ENCODE data around the gene AP1S1. TPM values are rescaled to one million over a fixed set of nuclear protein-coding genes. Genes with fewer than 3 reads are reported as not detected.

Gene AP1S1
- total RNA-seq, 4 donors from 2014 or later: 14.5 to 35.4 (median 22.7) TPM

DNA sequence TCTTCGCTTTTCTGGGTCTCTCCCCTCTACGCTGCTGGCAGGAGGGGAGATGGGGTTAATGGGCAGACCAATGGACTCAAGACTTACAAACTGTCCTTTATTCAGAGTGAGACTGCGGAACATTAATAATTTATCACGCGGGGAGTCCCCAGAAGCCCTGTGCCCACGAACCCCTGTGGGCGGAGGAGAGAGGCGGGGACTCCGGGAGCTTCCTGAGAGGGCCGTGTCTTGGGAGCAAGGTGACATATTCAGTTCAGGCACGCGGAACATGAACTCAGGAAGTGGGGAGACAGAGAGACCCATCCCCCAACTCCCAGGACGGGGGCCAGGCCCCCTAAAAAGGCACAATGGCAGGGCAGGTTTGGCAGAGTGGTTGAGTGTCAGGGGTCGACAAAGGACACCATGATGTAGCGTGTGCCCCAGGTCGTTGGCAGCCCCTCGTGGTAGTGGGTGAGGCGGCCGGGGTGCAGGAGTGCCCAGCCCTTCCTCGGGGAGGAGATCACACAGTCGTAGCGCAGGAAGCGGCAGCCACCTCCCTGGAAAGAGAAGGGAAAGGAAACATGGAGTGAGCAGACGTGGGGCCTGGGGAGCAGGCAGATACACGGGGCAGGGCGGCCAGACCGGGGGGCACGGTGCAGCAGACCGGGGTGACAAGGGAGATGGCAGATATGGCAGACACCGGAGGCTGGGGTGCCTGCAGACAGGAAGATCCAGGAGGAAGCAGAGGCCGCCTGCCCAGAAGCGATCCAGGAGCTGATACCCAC, 51.8 kb downstream of the AP1S1 start:
- WGBS, 2 donors: 67 to 73% methylated on average over 32 of the region's 32 CpGs
- peaks cover 0 to 11% (median 5%) of the 10 kb centered on the region in 4 donors for H3K4me1 ChIP-seq
- peaks cover 2 to 22% of the 10 kb centered on the region in 2 donors for H3K27me3 ChIP-seq
- H3K27ac ChIP-seq: no peak overlapping the region
- DNase-seq (ENCODE audit: low spot score in 2 of 2): no peak
- H3K4me3 ChIP-seq: no peak overlapping the region
- TF ChIP-seq POLR2A (IDR thresholded peaks at IDR 0.05): no peak
- no peak for TF ChIP-seq EP300 (IDR thresholded peaks at IDR 0.05)
- TF ChIP-seq, protein P1, sequence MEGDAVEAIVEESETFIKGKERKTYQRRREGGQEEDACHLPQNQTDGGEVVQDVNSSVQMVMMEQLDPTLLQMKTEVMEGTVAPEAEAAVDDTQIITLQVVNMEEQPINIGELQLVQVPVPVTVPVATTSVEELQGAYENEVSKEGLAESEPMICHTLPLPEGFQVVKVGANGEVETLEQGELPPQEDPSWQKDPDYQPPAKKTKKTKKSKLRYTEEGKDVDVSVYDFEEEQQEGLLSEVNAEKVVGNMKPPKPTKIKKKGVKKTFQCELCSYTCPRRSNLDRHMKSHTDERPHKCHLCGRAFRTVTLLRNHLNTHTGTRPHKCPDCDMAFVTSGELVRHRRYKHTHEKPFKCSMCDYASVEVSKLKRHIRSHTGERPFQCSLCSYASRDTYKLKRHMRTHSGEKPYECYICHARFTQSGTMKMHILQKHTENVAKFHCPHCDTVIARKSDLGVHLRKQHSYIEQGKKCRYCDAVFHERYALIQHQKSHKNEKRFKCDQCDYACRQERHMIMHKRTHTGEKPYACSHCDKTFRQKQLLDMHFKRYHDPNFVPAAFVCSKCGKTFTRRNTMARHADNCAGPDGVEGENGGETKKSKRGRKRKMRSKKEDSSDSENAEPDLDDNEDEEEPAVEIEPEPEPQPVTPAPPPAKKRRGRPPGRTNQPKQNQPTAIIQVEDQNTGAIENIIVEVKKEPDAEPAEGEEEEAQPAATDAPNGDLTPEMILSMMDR (IDR thresholded peaks at IDR 0.05): no peak
- H3K9me3 ChIP-seq: no peaks in the 10 kb centered on the region
- peaks cover 0 to 55% (median 12%) of the 10 kb centered on the region in 3 donors for H3K36me3 ChIP-seq

DNA sequence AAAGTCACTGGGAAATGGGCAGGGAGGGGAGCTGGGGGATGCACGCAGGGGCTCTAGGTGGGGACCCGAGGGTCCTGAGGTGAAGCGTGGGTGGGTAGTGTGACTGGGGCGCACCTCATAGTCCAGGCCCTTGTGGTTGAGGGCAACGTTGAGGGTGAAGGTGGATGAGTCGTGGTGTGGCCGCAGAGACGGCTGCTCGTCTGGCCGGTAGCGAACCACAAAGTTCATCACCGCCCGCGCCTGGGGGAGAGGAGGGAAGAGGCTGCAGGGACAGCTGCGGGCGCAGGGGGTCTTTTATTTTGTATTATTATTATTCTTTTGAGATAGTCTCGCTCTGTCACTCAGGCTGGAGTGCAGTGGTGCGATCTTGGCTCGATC, 52.4 kb downstream of the AP1S1 start:
- WGBS, 2 donors: 82 to 84% methylated on average over 19 of the region's 19 CpGs
- peaks cover 3 to 61% (median 17%) of the 10 kb centered on the region in 3 donors for H3K36me3 ChIP-seq

DNA sequence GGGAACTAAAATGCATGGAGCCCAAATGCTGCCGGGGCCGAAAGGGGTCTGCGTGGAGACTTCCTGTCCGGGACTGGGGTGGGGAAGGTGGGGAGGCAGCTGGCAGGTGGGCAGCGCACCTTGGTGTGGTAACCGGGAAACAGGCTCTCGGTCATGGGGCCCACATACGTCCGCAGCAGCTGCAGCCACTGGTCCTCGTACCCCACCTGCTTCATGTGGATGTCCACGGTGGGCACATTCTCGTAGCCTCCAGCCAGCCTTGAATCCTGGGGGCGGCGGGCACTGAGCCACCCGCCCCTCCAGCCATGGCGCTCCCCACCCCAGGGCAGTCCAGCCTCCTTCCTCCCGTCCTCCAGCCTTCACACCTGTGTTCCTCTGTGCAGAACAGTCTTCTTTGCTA, 53.2 kb downstream of the AP1S1 start:
- no peak for DNase-seq (ENCODE audit: low spot score in 2 of 2)
- H3K36me3 ChIP-seq: peaks cover 3 to 69% (median 25%) of the 10 kb centered on the region in 3 donors
- no peak for TF ChIP-seq EP300 (IDR thresholded peaks at IDR 0.05)
- no peak for TF ChIP-seq POLR2A (IDR thresholded peaks at IDR 0.05)
- TF ChIP-seq, protein P1 (IDR thresholded peaks at IDR 0.05): no peak
- H3K4me3 ChIP-seq: no peak overlapping the region
- H3K27me3 ChIP-seq: peaks cover 0 to 8% of the 10 kb centered on the region in 2 donors
- no peak overlapping the region for H3K27ac ChIP-seq
- H3K9me3 ChIP-seq: no peaks in the 10 kb centered on the region
- H3K4me1 ChIP-seq: no peaks in the 10 kb centered on the region
- 80 to 84% methylated on average over 8 to 17 of the region's 17 CpGs for WGBS, 2 donors

More for the DNA sequence above, 52.4 kb downstream of the AP1S1 start:
- Histone ChIP-seq H3K9me3 (no peaks in the 10 kb centered on the region), H3K4me1 (peaks cover 0 to 8% (median 4%) of the 10 kb centered on the region in 4 donors), H3K4me3 (no peak overlapping the region), H3K27me3 (peaks cover 1 to 17% of the 10 kb centered on the region in 2 donors), H3K27ac (no peak overlapping the region)
- DNase-seq (ENCODE audit: low spot score in 2 of 2): no peak
- no peak for TF ChIP-seq POLR2A (IDR thresholded peaks at IDR 0.05)
- TF ChIP-seq, protein P1 (IDR thresholded peaks at IDR 0.05): no peak
- no peak for TF ChIP-seq EP300 (IDR thresholded peaks at IDR 0.05)

DNA sequence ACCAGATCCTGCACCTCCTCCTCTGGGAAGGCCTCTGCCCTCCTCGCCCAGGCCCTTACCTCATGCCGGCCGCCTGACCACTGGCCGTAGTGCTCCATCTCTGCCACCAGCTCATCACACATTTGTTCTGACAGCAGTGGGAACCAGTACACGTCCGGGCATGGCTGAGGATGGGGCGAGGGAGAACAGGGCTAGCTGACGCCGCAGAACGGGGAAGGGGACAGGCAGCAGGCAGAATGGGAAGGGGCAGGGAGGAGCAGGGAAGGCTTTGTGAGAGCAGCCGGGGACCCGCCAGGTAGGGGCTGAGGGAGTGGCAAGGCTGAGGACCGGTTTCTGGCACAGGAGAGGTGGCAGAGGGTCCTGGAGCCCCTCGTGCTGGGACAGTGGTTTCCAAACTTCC, 54.5 kb downstream of the AP1S1 start:
- H3K36me3 ChIP-seq: peaks cover 3 to 82% (median 25%) of the 10 kb centered on the region in 3 donors

DNA sequence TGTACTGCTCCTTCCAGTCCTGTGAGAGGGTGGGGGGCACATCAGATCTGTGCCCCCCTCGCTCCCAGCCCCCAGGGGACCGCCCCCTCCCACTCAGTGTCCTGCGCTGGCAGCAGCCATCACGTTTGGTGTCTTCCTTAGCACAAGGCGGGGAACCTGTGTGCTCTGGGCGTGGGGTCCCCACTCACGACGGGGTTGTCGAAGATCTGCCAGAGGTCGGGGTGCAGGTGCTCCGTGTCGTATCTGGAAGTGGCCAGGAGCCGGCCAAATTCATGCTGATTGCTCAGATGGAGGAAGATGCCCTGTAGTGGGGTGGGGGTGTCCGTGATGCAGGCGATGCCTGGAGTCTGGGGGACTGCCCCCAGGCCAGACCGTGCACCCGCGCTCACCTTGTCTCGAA, 55.9 kb downstream of the AP1S1 start:
- Histone ChIP-seq H3K36me3 (peaks cover 3 to 96% (median 25%) of the 10 kb centered on the region in 3 donors), H3K4me1 (peaks cover 0 to 6% (median 0%) of the 10 kb centered on the region in 4 donors), H3K27ac (no peak overlapping the region), H3K27me3 (no peaks in the 10 kb centered on the region), H3K9me3 (no peaks in the 10 kb centered on the region), H3K4me3 (no peak overlapping the region)
- TF ChIP-seq, protein P1 (IDR thresholded peaks at IDR 0.05): no peak
- WGBS, 2 donors: 88% methylated on average over 13 to 19 of the region's 19 CpGs
- no peak for DNase-seq (ENCODE audit: low spot score in 2 of 2)

More for the DNA sequence above, 54.5 kb downstream of the AP1S1 start:
- Histone ChIP-seq H3K4me3 (no peak overlapping the region), H3K9me3 (no peaks in the 10 kb centered on the region), H3K27me3 (peaks cover 0 to 1% of the 10 kb centered on the region in 2 donors), H3K27ac (no peak overlapping the region), H3K4me1 (no peaks in the 10 kb centered on the region)
- no peak for DNase-seq (ENCODE audit: low spot score in 2 of 2)
- TF ChIP-seq, protein P1 (IDR thresholded peaks at IDR 0.05): no peak
- no peak for TF ChIP-seq POLR2A (IDR thresholded peaks at IDR 0.05)
- TF ChIP-seq EP300 (IDR thresholded peaks at IDR 0.05): no peak
- WGBS, 2 donors: 90 to 92% methylated on average over 14 of the region's 14 CpGs

Measured in tibial nerve (tissue), 4 donors.